HUES6 (cell line): ENCODE data around the gene ZFY.

ENCODE experiments used
- H3K27ac ChIP-seq: 2 replicates; pipeline ENCODE4 v1.7.0; 2013; ENCODE audit warnings: low read depth, mild to moderate bottlenecking, low read length, inconsistent platforms
- H3K27me3 ChIP-seq: 2 replicates; pipeline ENCODE4 v1.6.1; 2013; ENCODE audit warnings: low read length; ENCODE audit not compliant: control insufficient read depth, insufficient read depth
- H3K36me3 ChIP-seq: 2 replicates; pipeline ENCODE4 v1.6.1; 2013; ENCODE audit warnings: low read length; ENCODE audit not compliant: control insufficient read depth, insufficient read depth
- H3K4me1 ChIP-seq: 2 replicates; pipeline ENCODE4 v1.6.1; 2013; ENCODE audit warnings: low read length; ENCODE audit not compliant: control insufficient read depth, insufficient read depth
- H3K4me3 ChIP-seq: 2 replicates; pipeline ENCODE4 v1.5.1; 2013; ENCODE audit warnings: low read depth, low read length
- H3K9ac ChIP-seq: one replicate; pipeline ENCODE4 v1.6.1; 2013; ENCODE audit warnings: mild to moderate bottlenecking, low read length
- H3K9me3 ChIP-seq: 2 replicates; pipeline ENCODE4 v1.6.1; 2013; ENCODE audit warnings: low read depth, low read length; ENCODE audit not compliant: control insufficient read depth, insufficient read depth

Gene ZFY

DNA sequence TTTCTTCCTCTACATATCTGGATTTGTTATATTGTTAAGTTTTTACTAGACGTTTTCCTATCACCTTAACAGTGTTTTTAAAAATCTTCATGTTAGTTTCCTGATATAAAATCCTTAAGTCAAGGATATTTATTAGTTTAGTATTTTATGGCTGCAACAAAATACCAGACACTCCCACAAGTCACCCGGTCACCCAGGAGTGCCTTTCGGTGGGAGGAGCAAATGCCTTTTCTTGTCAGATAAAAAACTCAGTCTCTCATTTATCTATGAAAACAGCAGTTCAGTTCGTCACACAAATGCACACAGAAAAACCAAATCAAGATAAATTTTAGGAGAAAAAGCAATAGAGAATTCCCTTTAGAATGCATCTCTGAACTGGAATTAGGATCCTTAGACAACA is 77.0 kb downstream of the ZFY start:
- Histone ChIP-seq H3K4me1 (no peaks in the 10 kb centered on the region), H3K27me3 (no peaks in the 10 kb centered on the region), H3K27ac (no peak overlapping the region), H3K9ac (no peak overlapping the region), H3K36me3 (no peaks in the 10 kb centered on the region), H3K9me3 (no peaks in the 10 kb centered on the region), H3K4me3 (no peak overlapping the region)

DNA sequence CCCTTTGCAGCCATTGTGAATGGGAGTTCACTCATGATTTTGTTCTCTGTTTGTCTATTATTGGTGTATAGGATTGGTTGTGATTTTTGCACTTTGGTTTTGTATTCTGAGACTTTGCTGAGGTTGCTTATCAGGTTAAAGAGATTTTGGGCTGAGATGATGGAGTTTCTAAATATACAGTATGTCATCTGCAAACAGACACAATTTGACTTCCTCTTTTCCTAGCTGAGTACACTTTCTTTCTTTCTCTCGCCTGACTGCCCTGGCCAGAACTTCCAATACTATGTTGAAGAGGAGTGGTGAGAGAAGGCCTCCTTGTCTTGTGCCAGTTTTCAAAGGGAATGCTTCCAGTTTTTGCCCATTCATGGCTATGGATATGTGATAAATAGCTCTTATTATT is 81.4 kb downstream of the ZFY start:
- H3K4me3 ChIP-seq, result no peak overlapping the region
- no peak overlapping the region for H3K27ac ChIP-seq
- no peaks in the 10 kb centered on the region for H3K36me3 ChIP-seq
- H3K4me1 ChIP-seq, result no peaks in the 10 kb centered on the region
- H3K9me3 ChIP-seq, result no peaks in the 10 kb centered on the region
- no peaks in the 10 kb centered on the region for H3K27me3 ChIP-seq
- no peak overlapping the region for H3K9ac ChIP-seq

DNA sequence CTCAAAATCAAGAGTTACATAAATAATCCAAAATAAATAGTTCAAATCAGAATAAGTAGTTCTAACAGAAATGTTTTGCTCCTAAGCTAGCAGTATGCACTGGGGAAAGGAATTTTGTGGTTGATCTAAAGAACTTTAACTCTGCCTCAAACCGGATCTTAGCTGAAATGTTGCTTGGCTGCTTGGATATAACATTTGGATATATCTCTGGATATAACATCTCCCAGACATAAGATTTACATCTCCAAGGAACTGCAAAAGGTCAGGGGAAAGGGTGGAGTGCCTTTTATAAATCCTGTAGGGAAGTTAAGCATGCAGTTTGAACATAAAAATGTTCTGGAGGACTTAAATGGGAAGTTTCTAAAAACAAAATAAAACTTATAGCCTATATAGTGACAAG is 83.4 kb downstream of the ZFY start:
- no peak overlapping the region for H3K27ac ChIP-seq
- no peak overlapping the region for H3K4me3 ChIP-seq
- no peaks in the 10 kb centered on the region for H3K27me3 ChIP-seq
- no peaks in the 10 kb centered on the region for H3K9me3 ChIP-seq
- H3K36me3 ChIP-seq, result no peaks in the 10 kb centered on the region
- H3K9ac ChIP-seq, result no peak overlapping the region
- no peaks in the 10 kb centered on the region for H3K4me1 ChIP-seq

DNA sequence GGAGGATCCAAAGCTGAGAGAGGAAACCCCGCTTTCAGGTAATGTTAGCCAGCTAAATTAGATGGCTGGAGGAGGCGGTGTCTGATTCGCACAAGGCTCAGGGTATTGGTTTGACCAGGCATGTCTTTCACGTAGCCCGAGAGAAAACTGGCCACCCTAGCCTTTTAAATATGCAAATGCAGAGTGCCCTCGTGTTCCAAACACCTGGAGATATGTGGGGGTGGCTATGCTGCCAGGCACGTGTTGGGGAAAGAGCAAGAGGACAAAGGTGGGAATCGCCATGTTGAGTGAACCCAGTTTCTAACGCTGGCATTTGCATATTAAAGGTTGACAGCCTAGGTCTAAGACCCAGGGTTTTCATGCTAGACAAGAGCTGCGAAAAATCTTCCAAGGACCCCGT is 84.4 kb downstream of the ZFY start:
- Histone ChIP-seq H3K4me1 (no peaks in the 10 kb centered on the region), H3K27ac (no peak overlapping the region), H3K4me3 (no peak overlapping the region), H3K27me3 (no peaks in the 10 kb centered on the region), H3K36me3 (no peaks in the 10 kb centered on the region), H3K9me3 (no peaks in the 10 kb centered on the region), H3K9ac (no peak overlapping the region)

DNA sequence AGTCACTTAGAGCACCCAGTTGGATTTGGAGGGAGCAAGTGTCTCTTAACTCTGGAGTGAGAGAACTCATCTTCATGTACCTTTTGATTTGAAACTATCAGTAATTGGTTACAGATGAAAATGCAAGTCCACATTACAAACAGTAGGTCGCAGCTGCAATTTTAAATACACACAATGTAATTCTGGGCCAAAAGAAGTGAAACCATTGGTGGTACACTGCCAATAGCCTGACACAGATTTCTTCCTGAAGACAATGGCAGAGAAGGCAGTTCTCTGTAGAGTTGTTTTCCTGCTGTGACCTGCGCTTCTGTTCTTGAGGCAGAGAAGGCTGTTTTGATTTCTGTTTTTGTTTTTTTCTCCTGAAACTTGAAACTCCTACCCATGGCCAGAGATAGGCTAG is 86.0 kb downstream of the ZFY start:
- no peak overlapping the region for H3K9ac ChIP-seq

DNA sequence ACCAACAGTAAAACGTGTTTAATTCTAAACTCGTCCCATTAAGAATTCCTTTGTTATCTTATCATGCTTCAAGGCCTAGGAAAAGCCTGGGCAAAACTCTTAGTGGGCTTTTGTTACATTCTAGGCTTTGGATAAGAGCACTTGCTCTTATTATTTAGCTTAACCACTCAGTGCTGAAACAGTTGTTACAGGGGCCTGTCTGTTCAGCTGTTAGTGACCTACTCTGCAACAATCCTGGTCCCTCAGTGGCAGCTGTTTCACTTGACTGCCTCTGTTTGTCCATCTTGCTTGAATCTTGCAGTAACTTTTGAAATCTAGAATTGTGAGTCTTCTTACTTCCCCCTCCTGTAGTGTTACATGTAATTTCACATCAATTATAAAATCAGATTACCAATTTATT is 88.4 kb downstream of the ZFY start:
- Histone ChIP-seq H3K4me3 (no peak overlapping the region), H3K4me1 (no peaks in the 10 kb centered on the region), H3K27me3 (no peaks in the 10 kb centered on the region), H3K36me3 (no peaks in the 10 kb centered on the region), H3K27ac (no peak overlapping the region), H3K9ac (no peak overlapping the region), H3K9me3 (no peaks in the 10 kb centered on the region)

More for the DNA sequence above, 86.0 kb downstream of the ZFY start:
- Histone ChIP-seq H3K36me3 (no peaks in the 10 kb centered on the region), H3K27ac (no peak overlapping the region), H3K4me1 (no peaks in the 10 kb centered on the region), H3K9me3 (no peaks in the 10 kb centered on the region), H3K4me3 (no peak overlapping the region), H3K27me3 (no peaks in the 10 kb centered on the region)

DNA sequence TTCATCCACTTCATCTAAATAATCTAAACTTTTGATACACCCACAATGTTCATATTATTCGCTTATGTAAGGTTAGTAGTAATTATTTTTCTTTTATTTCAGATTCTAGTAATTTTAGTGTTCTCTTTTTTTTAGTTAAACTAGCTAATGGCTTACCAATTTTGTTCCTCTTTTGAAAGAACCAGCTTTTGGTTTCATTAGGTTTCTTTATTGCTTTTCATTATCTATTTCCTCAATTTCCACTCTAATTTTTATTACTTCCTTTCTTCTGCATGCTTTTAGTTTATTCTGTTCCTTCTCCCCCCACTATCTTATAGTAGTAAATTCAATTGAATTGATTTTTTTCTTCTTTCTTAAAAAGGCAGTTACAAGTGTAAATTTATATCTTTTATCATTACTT is 90.2 kb downstream of the ZFY start:
- H3K9ac ChIP-seq, result no peak overlapping the region
- no peaks in the 10 kb centered on the region for H3K4me1 ChIP-seq
- H3K4me3 ChIP-seq, result no peak overlapping the region
- H3K27ac ChIP-seq, result no peak overlapping the region
- no peaks in the 10 kb centered on the region for H3K9me3 ChIP-seq
- H3K36me3 ChIP-seq, result no peaks in the 10 kb centered on the region
- no peaks in the 10 kb centered on the region for H3K27me3 ChIP-seq
